Measurements from ENCODE around the gene SHISA8.

The SHISA8 gene

DNA sequence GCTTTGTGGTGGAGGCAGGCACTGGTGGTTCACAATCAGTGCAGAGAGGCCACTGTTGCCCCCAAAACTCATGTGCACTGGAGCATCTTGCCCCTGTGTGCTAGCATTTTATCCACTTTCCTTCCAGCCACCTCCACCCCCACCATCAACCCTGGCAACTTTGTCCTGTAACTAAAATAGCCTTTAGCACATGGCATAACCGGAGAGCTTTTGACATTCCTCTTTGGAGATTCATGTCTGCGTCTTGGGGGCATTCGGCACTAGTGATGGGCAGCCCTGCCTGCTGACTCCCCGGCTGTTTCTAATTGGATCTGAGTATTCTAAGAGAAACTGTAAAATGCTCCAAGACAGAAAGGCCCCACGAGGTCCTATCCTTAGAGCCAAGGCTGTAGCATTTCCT is 15.8 kb downstream of the SHISA8 start:
- TF ChIP-seq, protein P1, sequence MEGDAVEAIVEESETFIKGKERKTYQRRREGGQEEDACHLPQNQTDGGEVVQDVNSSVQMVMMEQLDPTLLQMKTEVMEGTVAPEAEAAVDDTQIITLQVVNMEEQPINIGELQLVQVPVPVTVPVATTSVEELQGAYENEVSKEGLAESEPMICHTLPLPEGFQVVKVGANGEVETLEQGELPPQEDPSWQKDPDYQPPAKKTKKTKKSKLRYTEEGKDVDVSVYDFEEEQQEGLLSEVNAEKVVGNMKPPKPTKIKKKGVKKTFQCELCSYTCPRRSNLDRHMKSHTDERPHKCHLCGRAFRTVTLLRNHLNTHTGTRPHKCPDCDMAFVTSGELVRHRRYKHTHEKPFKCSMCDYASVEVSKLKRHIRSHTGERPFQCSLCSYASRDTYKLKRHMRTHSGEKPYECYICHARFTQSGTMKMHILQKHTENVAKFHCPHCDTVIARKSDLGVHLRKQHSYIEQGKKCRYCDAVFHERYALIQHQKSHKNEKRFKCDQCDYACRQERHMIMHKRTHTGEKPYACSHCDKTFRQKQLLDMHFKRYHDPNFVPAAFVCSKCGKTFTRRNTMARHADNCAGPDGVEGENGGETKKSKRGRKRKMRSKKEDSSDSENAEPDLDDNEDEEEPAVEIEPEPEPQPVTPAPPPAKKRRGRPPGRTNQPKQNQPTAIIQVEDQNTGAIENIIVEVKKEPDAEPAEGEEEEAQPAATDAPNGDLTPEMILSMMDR (IDR thresholded peaks at IDR 0.05; ENCODE audit: low read depth, low read length): no peak
- DNase-seq (ENCODE audit: extremely low read depth, low read depth): no peak

DNA sequence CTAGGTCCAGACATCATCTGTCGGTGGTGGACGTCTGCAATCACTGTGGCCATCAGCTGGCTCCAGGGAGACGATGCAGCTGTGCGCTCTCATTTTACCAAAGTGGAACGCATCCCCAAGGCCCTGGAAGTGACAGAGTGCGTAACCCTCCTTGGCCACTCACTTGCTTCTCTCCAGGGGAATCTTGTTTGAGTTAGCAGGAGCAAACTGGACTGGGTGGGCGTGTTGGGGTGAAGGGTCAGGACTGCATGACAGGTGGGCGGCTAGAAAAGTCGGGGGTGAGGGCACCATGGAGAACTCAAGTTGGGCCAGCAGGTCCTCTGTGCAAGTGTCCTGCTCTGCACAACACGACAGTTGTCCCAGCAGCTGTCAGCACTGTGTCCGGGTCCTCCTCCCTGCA is 16.2 kb downstream of the SHISA8 start:
- TF ChIP-seq, protein P1 (IDR thresholded peaks at IDR 0.05; ENCODE audit: low read depth, low read length): no peak
- DNase-seq (ENCODE audit: extremely low read depth, low read depth): no peak

DNA sequence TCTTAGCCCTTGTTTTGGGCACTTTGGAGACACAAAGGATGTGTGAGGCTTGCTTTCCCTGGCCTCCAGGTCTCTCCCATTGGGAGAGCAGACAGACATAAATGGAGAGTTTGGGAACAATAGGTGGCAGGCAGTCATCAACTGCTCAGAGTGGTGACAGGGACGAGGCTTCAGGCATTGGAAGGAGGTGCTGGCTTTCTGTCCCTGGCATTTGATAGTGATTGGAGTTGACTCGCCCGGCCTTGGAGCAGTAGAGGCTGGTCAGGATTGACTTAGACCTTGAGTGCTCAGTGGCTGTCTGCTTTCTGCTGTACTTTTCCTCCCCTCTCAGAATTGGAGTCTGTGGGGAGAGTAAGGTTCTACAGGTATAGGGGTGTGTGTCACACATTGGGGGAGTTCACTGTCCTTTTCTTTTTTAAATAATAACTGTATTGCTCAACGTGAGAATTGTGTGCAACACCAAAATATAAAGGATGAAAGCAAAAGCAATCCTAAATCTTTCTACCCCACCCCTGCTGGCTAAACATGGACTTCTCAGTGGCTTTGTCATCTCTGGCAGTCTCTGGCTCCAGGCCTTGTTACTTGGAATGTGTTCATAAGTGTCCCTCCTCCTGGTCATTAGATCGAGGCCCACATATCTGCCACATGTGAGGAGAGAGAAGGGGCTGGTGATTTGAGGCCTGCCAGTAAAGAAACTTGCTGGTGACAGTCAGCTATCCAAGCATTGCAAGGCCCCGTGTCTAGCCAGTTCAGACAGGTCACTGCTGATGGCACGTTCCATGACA is 21.1 kb downstream of the SHISA8 start:
- TF ChIP-seq, protein P1 (IDR thresholded peaks at IDR 0.05; ENCODE audit: low read depth, low read length): no peak
- DNase-seq (ENCODE audit: extremely low read depth, low read depth): no peak

DNA sequence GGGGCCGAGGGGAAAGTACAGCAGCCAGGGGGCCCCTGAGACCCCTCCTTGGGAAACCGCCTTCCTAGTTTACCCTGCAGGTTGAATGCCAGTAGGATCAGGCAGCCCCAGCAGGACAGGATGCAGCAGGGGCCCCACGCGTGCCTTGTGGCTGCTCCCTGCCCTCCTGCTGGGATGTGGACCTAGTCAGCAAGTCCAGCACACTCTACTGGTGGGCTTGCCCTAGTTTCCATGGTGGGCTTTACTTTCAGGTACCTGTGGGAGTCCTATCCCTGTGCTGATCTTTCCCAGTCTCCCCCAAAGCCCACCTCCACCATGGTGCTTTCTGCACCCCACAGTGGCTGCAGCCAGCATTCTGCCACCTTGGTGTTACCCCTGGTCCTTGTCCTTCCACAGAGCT is 22.2 kb downstream of the SHISA8 start:
- TF ChIP-seq, protein P1 (IDR thresholded peaks at IDR 0.05; ENCODE audit: low read depth, low read length): no peak
- no peak for DNase-seq (ENCODE audit: extremely low read depth, low read depth)

DNA sequence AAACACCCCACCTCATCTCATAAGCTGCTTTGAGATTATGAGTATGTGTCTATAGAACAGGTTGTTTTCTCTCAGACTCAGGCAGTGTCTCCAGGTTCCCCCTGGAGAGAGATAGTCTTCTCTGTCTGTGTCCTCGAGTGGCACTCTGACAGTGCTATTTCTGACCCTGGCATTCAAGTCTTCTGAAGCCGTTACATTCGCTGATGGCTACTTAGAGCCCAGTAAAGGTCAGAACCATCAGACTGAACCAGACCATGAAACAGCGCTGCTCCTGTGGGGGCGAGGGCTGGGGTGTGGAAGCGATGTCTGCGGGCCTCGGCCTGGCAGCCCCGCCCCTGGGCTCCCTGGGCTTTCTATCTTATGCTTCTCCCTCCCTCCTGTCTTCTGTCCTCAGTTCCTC is 23.5 kb downstream of the SHISA8 start:
- TF ChIP-seq, protein P1 (IDR thresholded peaks at IDR 0.05; ENCODE audit: low read depth, low read length): no peak
- no peak for DNase-seq (ENCODE audit: extremely low read depth, low read depth)

DNA sequence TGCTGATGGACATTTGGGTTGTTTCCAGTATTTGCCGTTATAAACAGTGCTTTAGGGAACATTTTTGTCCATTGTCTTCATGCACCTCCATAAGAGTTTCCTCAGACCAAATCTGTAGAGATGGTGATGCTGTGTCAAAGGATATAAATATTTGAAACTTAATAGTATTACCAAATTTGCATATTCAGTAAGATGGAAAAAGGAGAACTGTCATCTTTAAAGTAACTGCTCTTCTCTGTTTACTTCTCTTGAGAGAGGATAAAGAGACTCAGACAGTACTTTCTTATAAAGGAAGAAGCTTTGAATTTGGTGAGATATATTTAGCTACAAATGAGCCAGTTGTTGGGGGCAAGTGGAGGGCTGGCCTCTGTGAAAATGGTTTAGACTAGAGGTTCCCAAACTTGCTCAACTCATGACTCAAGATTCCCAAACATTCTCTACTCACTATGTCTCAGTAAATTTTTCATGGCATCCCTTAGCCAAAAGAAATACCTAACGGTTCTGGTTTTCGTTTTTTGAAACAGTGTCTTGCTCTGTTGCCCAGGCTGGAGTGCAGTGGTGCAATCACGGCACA is 26.2 kb downstream of the SHISA8 start:
- TF ChIP-seq, protein P1 (IDR thresholded peaks at IDR 0.05; ENCODE audit: low read depth, low read length): no peak
- no peak for DNase-seq (ENCODE audit: extremely low read depth, low read depth)

DNA sequence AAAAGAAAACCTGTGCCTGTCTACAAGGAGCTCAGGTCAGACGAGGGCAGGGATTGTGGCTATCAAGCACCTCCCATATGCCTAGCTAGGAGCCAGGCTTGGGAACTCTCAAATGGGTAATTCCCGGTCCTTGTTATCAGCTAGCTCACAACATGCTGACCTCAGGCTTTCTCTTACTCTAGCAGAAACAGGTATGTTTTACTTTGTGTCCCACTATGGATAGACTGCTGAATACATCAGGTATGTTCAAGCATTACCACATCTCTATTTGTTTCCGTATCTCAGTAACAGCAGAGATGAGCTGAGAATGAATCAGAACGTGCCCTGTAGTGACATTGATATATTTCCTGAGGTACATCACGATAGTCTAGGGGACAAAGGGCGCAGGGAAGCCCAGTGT is 29.4 kb downstream of the SHISA8 start:
- no peak for DNase-seq (ENCODE audit: extremely low read depth, low read depth)
- TF ChIP-seq, protein P1 (IDR thresholded peaks at IDR 0.05; ENCODE audit: low read depth, low read length): no peak
